ENCODE data around the gene ZNF485. TPM values are rescaled to one million over a fixed set of nuclear protein-coding genes. Genes with fewer than 3 reads are reported as not detected.

Gene ZNF485
- total RNA-seq (2022; extraction: Qiagen RNA extraction; ENCODE audit: low read depth): 1.4 to 2.4 TPM (median 1.8 TPM) in 5 replicates

GRCh38 chr10:43606323-43607198 lies at the start of gene ZNF485:
TSS of gene ZNF485 (plus strand) at chr10:43606438. CDS start at chr10:43607051, 613 bp downstream.

GRCh38 chr10:43574001-43574892 lies 32.0 kb upstream of the ZNF485 start, which contains the start of gene ZNF239:
TSS of gene ZNF239 (minus strand) at chr10:43574616. CDS start at chr10:43558079, 16,537 bp downstream.

GRCh38 chr10:43648398-43649184 lies 42.4 kb downstream of the ZNF485 start, which contains the start of gene ZNF32:
TSS of gene ZNF32 (minus strand) at chr10:43648881. CDS start at chr10:43646133, 2,748 bp downstream.

Other genes with a start within 250 kb of the ZNF485 start
- not detected in 5 replicates for gene FXYD4, start 234.8 kb upstream of the ZNF485 start, total RNA-seq (2022; extraction: Qiagen RNA extraction; ENCODE audit: low read depth)
- 261 to 359 TPM (median 342 TPM) in 5 replicates for gene HNRNPF, start 197.3 kb upstream of the ZNF485 start, total RNA-seq (2022; extraction: Qiagen RNA extraction; ENCODE audit: low read depth)
- gene ZNF487, start 169.3 kb upstream of the ZNF485 start, total RNA-seq (2022; extraction: Qiagen RNA extraction; ENCODE audit: low read depth): 3.2 to 7.1 TPM (median 6.9 TPM) in 5 replicates
- gene ZNF239, start 31.8 kb upstream of the ZNF485 start, total RNA-seq (2022; extraction: Qiagen RNA extraction; ENCODE audit: low read depth): 2.0 to 2.8 TPM (median 2.4 TPM) in 5 replicates
- 15.8 to 17.7 TPM (median 16.5 TPM) in 5 replicates for gene ZNF32, start 42.4 kb downstream of the ZNF485 start, total RNA-seq (2022; extraction: Qiagen RNA extraction; ENCODE audit: low read depth)